ENCODE results near the gene FAP. TPM values are rescaled to one million over a fixed set of nuclear protein-coding genes. Genes with fewer than 3 reads are reported as not detected.

The FAP gene
- total and polyA plus RNA-seq, 9 of the 15 experiments (the other 6 are each of a cell fraction or from before 2014, with no cell fraction given), result not detected

DNA sequence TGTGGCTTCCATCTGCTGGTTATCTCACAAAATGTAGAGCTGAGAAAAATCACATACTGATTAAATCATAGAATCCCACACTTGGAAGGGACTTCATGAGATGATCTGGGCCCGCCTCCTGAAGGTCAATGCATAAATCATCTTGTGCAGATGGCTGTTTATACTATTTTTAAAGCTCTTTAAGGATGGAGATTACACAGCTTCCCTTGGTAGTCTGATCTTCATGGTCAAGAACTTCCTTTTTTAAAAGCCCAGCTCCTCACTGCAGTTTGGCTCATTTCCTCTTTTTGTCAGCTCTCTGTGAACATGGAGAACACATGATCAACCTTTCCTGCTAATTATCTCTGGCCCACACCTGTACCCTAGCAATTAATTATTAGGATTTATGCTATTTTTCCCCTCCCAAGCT, 117.1 kb downstream of the FAP start:
- Histone ChIP-seq H3K27me3 (ENCODE audit: control insufficient read depth in 2 of 2, insufficient read depth in 2 of 2, low read length in 2 of 2) (no peaks in the 10 kb centered on the region), H3K79me2 (ENCODE audit: control insufficient read depth, insufficient read depth, low read length) (no peaks in the 10 kb centered on the region), H4K20me1 (replicated peaks; ENCODE audit: control insufficient read depth, insufficient read depth, low read length) (no peaks in the 10 kb centered on the region), H3K4me1 (replicated peaks in 1 of 2; ENCODE audit: control insufficient read depth in 2 of 2, insufficient read depth in 2 of 2, low read length in 2 of 2) (no peaks in the 10 kb centered on the region), H3K4me2 (ENCODE audit: insufficient read depth, low read length) (no peak overlapping the region), H3K27ac (ENCODE audit: extremely low read depth, low read depth, low read length) (no peak overlapping the region), H3K9me3 (replicated peaks; ENCODE audit: control insufficient read depth, insufficient read depth, low read depth, low read length) (no peaks in the 10 kb centered on the region), H3K9me1 (ENCODE audit: control insufficient read depth, insufficient read depth, low read length) (no peaks in the 10 kb centered on the region), H3K36me3 (ENCODE audit: control insufficient read depth, insufficient read depth, low read length) (no peaks in the 10 kb centered on the region), H2AFZ (ENCODE audit: low read depth, low read length) (no peak overlapping the region), H3K4me3 (no peak overlapping the region), H3K9ac (ENCODE audit: insufficient read depth in 1 of 2, low read depth in 2 of 2, low read length in 2 of 2) (no peak overlapping the region)
- no TSS peak for BruUV-seq (replicated peaks)
- TF ChIP-seq BRD4 (IDR thresholded peaks at IDR 0.05), result no peak
- POLR2A ChIA-PET, result interaction anchor here (0.5 kb wide), 1 partner anchor 662 kb away, joined by 3 read pairs; no protein-coding TSS in a partner anchor
- ATAC-seq, result no peak
- in situ Hi-C loops (cut with MboI) (loop anchor here (25.0 kb wide), 1 partner anchor 864 kb away; no protein-coding TSS in a partner anchor), intact Hi-C loops (cut with micrococcal nuclease) (loop anchor here (10.0 kb wide), 1 partner anchor 871 kb away; no protein-coding TSS in a partner anchor)
- no peak for FAIRE-seq
- no peak for DNase-seq (ENCODE audit: extremely low read depth in 1 of 4, low spot score in 3 of 4)
- 0% methylated on average over 1 of the region's 1 CpG for WGBS (ENCODE audit: insufficient coverage, low coverage, missing lambda C conversion rate)
- CTCF ChIA-PET (ENCODE audit: low intra/inter-chr PET ratio), result no interaction called here

DNA sequence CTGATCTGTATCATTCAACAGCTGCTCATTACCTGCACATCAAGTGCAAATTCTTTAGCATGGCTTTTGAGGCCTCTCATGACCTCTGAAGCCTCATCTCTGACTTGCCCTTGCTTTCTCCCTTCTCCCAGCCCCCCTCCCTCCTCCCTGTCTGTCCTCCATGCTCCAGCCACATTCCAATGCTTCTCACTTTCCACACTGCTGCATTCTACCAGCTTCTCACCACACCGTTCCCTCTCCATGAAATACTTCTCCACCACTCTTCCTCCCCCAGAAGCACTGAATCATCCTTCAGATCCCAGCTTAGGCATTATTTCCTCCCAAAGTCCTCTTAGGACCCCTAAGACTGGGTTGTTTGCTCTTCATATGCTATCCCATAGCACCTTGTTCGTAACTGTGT, 118.1 kb downstream of the FAP start:
- no peaks in the 10 kb centered on the region for H3K4me1 ChIP-seq (replicated peaks in 1 of 2; ENCODE audit: control insufficient read depth in 2 of 2, insufficient read depth in 2 of 2, low read length in 2 of 2)
- H2AFZ ChIP-seq (ENCODE audit: low read depth, low read length), result no peak overlapping the region
- WGBS (ENCODE audit: insufficient coverage, low coverage, missing lambda C conversion rate), result 0% methylated on average over 2 of the region's 2 CpGs
- DNase-seq (ENCODE audit: extremely low read depth in 1 of 4, low spot score in 3 of 4) (no peak), ATAC-seq (no peak), FAIRE-seq (no peak)
- intact Hi-C loops (cut with micrococcal nuclease), result loop anchor here (10.0 kb wide), 1 partner anchor 870 kb away; no protein-coding TSS in a partner anchor
- no peaks in the 10 kb centered on the region for H3K79me2 ChIP-seq (ENCODE audit: control insufficient read depth, insufficient read depth, low read length)
- no peak overlapping the region for H3K4me2 ChIP-seq (ENCODE audit: insufficient read depth, low read length)
- no TSS peak for BruUV-seq (replicated peaks)
- H3K27me3 ChIP-seq (ENCODE audit: control insufficient read depth in 2 of 2, insufficient read depth in 2 of 2, low read length in 2 of 2), result no peaks in the 10 kb centered on the region
- no peaks in the 10 kb centered on the region for H3K9me3 ChIP-seq (replicated peaks; ENCODE audit: control insufficient read depth, insufficient read depth, low read depth, low read length)
- H3K4me3 ChIP-seq, result no peak overlapping the region
- in situ Hi-C loops (cut with MboI), result loop anchor here (25.0 kb wide), 1 partner anchor 863 kb away; no protein-coding TSS in a partner anchor
- no peaks in the 10 kb centered on the region for H4K20me1 ChIP-seq (replicated peaks; ENCODE audit: control insufficient read depth, insufficient read depth, low read length)
- H3K9me1 ChIP-seq (ENCODE audit: control insufficient read depth, insufficient read depth, low read length), result no peaks in the 10 kb centered on the region
- ChIA-PET POLR2A (no interaction called here), CTCF (ENCODE audit: low intra/inter-chr PET ratio) (interaction anchor here (2.0 kb wide), 1 partner anchor 902 kb away, joined by 10 read pairs; no protein-coding TSS in a partner anchor)
- H3K27ac ChIP-seq (ENCODE audit: extremely low read depth, low read depth, low read length), result no peak overlapping the region
- no peak overlapping the region for H3K9ac ChIP-seq (ENCODE audit: insufficient read depth in 1 of 2, low read depth in 2 of 2, low read length in 2 of 2)
- H3K36me3 ChIP-seq (ENCODE audit: control insufficient read depth, insufficient read depth, low read length), result no peaks in the 10 kb centered on the region
- TF ChIP-seq, protein P1, sequence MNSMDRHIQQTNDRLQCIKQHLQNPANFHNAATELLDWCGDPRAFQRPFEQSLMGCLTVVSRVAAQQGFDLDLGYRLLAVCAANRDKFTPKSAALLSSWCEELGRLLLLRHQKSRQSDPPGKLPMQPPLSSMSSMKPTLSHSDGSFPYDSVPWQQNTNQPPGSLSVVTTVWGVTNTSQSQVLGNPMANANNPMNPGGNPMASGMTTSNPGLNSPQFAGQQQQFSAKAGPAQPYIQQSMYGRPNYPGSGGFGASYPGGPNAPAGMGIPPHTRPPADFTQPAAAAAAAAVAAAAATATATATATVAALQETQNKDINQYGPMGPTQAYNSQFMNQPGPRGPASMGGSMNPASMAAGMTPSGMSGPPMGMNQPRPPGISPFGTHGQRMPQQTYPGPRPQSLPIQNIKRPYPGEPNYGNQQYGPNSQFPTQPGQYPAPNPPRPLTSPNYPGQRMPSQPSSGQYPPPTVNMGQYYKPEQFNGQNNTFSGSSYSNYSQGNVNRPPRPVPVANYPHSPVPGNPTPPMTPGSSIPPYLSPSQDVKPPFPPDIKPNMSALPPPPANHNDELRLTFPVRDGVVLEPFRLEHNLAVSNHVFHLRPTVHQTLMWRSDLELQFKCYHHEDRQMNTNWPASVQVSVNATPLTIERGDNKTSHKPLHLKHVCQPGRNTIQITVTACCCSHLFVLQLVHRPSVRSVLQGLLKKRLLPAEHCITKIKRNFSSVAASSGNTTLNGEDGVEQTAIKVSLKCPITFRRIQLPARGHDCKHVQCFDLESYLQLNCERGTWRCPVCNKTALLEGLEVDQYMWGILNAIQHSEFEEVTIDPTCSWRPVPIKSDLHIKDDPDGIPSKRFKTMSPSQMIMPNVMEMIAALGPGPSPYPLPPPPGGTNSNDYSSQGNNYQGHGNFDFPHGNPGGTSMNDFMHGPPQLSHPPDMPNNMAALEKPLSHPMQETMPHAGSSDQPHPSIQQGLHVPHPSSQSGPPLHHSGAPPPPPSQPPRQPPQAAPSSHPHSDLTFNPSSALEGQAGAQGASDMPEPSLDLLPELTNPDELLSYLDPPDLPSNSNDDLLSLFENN (IDR thresholded peaks at IDR 0.05; ENCODE audit: low read depth in 2 of 2, low read length in 2 of 2), result no peak
- TF ChIP-seq POLR2AphosphoS2 (IDR thresholded peaks at IDR 0.05; ENCODE audit: low read length) (no peak), GTF2A2 (tag; IDR thresholded peaks at IDR 0.05) (no peak), MCM7 (IDR thresholded peaks at IDR 0.05) (no peak), ZNF644 (tag; IDR thresholded peaks at IDR 0.05; ENCODE audit: low read depth) (no peak), KAT2B (IDR thresholded peaks at IDR 0.05; ENCODE audit: low read depth, low read length) (no peak), CAMTA2 (CRISPR knock-in tag; conservative IDR thresholded peaks at IDR 0.05) (no peak)
- TF ChIP-seq, protein P2, sequence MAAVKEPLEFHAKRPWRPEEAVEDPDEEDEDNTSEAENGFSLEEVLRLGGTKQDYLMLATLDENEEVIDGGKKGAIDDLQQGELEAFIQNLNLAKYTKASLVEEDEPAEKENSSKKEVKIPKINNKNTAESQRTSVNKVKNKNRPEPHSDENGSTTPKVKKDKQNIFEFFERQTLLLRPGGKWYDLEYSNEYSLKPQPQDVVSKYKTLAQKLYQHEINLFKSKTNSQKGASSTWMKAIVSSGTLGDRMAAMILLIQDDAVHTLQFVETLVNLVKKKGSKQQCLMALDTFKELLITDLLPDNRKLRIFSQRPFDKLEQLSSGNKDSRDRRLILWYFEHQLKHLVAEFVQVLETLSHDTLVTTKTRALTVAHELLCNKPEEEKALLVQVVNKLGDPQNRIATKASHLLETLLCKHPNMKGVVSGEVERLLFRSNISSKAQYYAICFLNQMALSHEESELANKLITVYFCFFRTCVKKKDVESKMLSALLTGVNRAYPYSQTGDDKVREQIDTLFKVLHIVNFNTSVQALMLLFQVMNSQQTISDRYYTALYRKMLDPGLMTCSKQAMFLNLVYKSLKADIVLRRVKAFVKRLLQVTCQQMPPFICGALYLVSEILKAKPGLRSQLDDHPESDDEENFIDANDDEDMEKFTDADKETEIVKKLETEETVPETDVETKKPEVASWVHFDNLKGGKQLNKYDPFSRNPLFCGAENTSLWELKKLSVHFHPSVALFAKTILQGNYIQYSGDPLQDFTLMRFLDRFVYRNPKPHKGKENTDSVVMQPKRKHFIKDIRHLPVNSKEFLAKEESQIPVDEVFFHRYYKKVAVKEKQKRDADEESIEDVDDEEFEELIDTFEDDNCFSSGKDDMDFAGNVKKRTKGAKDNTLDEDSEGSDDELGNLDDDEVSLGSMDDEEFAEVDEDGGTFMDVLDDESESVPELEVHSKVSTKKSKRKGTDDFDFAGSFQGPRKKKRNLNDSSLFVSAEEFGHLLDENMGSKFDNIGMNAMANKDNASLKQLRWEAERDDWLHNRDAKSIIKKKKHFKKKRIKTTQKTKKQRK (IDR thresholded peaks at IDR 0.05; ENCODE audit: borderline replicate concordance, low read depth, low read length), result no peak

All from K562 (cell line).